Calu3 (cell line): ENCODE measurements around the gene MEGF8. TPM values are rescaled to one million over a fixed set of nuclear protein-coding genes. Genes with fewer than 3 reads are reported as not detected.

ENCODE experiments used
- BruUV-seq: library from RNA; stranded (reverse); fragments of 400-500 nt; replicated peaks from 2 replicates; lab custom pipeline; 2021; lab: Mats Ljungman, UMichigan
- CTCF ChIA-PET: fragments of 300-600 bp; sonication (Branson Sonifier 250); formaldehyde crosslinking; loops from one replicate; lab custom pipeline; 2022; ENCODE audit warnings: antibody characterized with exemption; lab: Charles Lee
- DNase-seq: peaks from one replicate; pipeline ENCODE4 v3.0.0; 2022
- H3K27ac Mint-ChIP-seq: one replicate; pipeline ENCODE4 v1.8.0; 2022; ENCODE audit warnings: mixed read lengths; ENCODE audit not compliant: unreplicated experiment
- H3K27me3 Mint-ChIP-seq: one replicate; pipeline ENCODE4 v1.8.0; 2022; ENCODE audit warnings: mixed read lengths; ENCODE audit not compliant: unreplicated experiment
- H3K36me3 Mint-ChIP-seq: one replicate; pipeline ENCODE4 v1.8.0; 2022; ENCODE audit warnings: mild to moderate bottlenecking, moderate library complexity, mixed read lengths; ENCODE audit not compliant: insufficient read depth, unreplicated experiment
- H3K4me1 Mint-ChIP-seq: one replicate; pipeline ENCODE4 v1.8.0; 2022; ENCODE audit warnings: mild to moderate bottlenecking, low read depth, mixed read lengths; ENCODE audit not compliant: unreplicated experiment
- H3K4me3 Mint-ChIP-seq: one replicate; pipeline ENCODE4 v1.8.0; 2022; ENCODE audit warnings: mild to moderate bottlenecking, low read depth, moderate library complexity, mixed read lengths; ENCODE audit not compliant: unreplicated experiment
- H3K9me3 Mint-ChIP-seq: one replicate; pipeline ENCODE4 v1.8.0; 2022; ENCODE audit warnings: low read depth, mixed read lengths; ENCODE audit not compliant: unreplicated experiment
- intact Hi-C: fragments of 100-400 bp; cut with micrococcal nuclease; formaldehyde crosslinking; loops from one replicate; pipeline ENCODE4 v1.10.0; 2022; ENCODE audit not compliant: unreplicated experiment
- total RNA-seq: library from RNA; stranded (reverse); gene quantifications from 2 replicates; pipeline ENCODE4 v1.2.3, GENCODE V29; 2022
- TF ChIP-seq, protein P1 (sequence below): fragments of 200-600 bp; IDR thresholded peaks from one replicate; pipeline ENCODE4 v1.8.0; 2022; ENCODE audit warnings: antibody characterized with exemption; ENCODE audit not compliant: unreplicated experiment

Gene MEGF8
- total RNA-seq, 1 experiment from 2014 or later = 35.0 TPM

DNA sequence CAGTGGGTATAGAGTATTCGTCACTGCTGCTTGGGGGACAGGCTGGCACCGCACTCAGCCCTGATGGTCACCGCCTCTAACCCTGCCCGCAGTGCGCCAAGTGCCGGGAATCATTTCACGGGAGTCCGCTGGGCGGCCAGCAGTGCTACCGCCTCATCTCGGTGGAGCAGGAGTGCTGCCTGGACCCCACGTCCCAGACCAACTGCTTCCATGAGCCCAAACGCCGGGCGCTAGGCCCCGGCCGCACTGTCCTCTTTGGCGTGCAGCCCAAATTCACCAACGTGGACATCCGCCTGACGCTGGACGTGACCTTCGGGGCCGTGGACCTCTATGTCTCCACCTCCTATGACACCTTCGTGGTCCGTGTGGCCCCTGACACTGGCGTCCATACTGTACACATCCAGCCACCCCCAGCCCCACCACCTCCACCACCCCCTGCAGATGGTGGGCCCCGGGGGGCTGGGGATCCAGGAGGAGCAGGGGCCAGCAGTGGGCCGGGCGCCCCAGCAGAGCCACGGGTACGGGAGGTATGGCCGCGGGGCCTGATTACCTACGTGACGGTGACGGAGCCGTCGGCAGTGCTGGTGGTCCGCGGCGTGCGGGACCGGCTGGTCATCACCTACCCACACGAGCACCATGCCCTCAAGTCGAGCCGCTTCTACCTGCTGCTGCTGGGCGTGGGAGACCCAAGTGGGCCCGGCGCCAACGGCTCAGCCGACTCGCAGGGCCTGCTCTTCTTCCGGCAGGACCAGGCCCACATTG lies 50.2 kb downstream of the MEGF8 start:
- Mint-ChIP-seq H3K4me3 (no peak overlapping the region), H3K9me3 (no peaks in the 10 kb centered on the region)

DNA sequence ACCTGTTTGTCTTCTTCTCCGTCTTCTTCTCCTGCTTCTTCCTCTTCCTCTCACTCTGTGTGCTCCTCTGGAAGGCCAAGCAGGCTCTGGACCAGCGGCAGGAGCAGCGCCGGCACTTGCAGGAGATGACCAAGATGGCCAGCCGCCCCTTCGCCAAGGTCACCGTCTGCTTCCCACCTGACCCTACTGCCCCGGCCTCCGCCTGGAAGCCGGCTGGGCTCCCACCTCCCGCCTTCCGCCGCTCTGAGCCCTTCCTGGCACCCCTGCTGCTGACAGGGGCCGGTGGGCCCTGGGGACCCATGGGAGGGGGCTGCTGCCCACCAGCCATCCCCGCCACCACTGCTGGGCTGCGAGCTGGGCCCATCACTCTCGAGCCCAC lies 50.7 kb downstream of the MEGF8 start:
- TF ChIP-seq, protein P1, sequence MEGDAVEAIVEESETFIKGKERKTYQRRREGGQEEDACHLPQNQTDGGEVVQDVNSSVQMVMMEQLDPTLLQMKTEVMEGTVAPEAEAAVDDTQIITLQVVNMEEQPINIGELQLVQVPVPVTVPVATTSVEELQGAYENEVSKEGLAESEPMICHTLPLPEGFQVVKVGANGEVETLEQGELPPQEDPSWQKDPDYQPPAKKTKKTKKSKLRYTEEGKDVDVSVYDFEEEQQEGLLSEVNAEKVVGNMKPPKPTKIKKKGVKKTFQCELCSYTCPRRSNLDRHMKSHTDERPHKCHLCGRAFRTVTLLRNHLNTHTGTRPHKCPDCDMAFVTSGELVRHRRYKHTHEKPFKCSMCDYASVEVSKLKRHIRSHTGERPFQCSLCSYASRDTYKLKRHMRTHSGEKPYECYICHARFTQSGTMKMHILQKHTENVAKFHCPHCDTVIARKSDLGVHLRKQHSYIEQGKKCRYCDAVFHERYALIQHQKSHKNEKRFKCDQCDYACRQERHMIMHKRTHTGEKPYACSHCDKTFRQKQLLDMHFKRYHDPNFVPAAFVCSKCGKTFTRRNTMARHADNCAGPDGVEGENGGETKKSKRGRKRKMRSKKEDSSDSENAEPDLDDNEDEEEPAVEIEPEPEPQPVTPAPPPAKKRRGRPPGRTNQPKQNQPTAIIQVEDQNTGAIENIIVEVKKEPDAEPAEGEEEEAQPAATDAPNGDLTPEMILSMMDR = no peak
- Mint-ChIP-seq H3K27ac (no peak overlapping the region), H3K36me3 (peaks cover 11% of the 10 kb centered on the region), H3K4me3 (no peak overlapping the region), H3K9me3 (no peaks in the 10 kb centered on the region), H3K27me3 (peaks cover 26% of the 10 kb centered on the region), H3K4me1 (no peaks in the 10 kb centered on the region)
- no TSS peak for BruUV-seq
- intact Hi-C loops = no loop called here
- CTCF ChIA-PET = no interaction called here
- DNase-seq = no peak

More for the DNA sequence above, 50.2 kb downstream of the MEGF8 start:
- intact Hi-C loops = no loop called here
- Mint-ChIP-seq H3K27me3 (peaks cover 24% of the 10 kb centered on the region), H3K36me3 (peaks cover 13% of the 10 kb centered on the region), H3K27ac (no peak overlapping the region), H3K4me1 (no peaks in the 10 kb centered on the region)
- BruUV-seq = no TSS peak
- TF ChIP-seq, protein P1 = no peak
- CTCF ChIA-PET = no interaction called here
- DNase-seq = no peak

DNA sequence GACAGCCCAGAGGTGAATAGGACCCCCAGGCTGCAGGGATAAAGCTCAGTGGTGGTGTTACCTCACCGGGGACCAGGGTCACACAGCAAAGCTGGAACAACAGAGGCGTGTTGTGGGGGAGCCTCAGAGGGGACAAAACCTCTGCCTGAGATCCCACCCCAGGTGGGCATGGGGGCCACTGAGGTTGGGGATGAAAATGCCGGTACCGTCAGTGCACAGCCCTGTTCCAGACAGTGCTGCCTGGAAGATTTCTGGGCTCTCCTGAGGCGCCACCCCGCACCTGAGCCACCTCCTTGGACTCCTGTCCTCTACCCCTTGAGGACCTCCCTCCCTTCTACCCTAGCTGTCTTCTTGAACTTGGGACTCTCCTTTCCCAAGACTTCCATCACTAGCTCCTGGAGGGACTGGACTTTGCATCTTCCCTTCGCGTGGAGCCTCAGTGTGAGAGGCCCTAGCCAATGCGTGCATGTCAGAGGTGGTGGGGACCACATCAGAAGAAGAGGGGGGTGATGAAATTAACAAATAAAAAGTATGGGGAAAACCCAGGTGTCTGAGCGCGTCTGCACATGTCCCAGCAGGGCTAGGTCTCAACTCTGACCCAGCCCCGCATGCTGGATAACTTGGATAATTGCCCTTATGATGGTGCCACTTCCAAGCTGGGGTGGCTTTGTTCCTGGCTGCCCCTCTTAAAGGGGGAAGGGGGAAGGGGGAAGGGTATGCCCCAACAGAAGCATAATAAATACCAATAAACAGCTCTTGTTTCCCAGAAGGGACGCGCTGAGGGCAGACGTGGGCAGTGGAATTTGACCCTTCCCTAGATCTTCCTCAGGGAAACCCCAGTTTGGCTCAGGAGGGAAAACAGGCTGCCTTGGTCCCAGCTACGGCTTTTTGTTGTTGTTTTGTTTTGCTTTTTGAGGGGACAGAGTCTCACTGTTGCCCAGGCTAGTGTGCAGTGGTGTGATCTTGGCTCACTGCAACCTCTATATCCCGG lies 53.1 kb downstream of the MEGF8 start:
- TF ChIP-seq, protein P1 = no peak
- peaks cover 6% of the 10 kb centered on the region for H3K36me3 Mint-ChIP-seq

DNA sequence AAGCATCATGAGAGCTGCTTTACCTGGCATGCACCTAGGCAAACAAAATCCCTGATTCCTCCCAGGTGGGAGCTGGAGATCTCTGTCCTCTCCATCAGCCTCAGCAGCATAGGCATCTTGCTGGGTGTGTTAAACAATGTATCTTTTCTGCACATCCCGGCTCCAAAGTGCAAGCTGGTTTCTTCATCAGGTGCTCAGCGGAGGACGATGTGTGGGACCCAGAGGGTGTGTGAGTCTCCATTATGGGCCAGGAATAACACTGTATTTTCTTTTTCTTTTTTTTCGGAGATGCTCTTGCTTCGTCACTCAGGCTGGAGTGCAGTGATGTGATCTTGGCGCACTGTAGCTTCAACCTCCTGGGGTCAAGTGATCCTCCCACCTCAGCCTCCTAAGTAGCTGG lies 54.7 kb downstream of the MEGF8 start:
- TF ChIP-seq, protein P1 = no peak
- no peak for DNase-seq
- intact Hi-C loops = no loop called here
- Mint-ChIP-seq H3K36me3 (peaks cover 6% of the 10 kb centered on the region), H3K4me1 (no peaks in the 10 kb centered on the region), H3K27ac (no peak overlapping the region), H3K27me3 (peaks cover 48% of the 10 kb centered on the region), H3K4me3 (no peak overlapping the region), H3K9me3 (no peaks in the 10 kb centered on the region)
- BruUV-seq = no TSS peak
- CTCF ChIA-PET = interaction anchor here (0.7 to 1.1 kb wide), 3 partner anchors 16 to 53 kb away, joined by 3 to 7 read pairs (median 3); no protein-coding TSS in a partner anchor

More for the DNA sequence above, 53.1 kb downstream of the MEGF8 start:
- no TSS peak for BruUV-seq
- Mint-ChIP-seq H3K4me3 (no peak overlapping the region), H3K27me3 (peaks cover 46% of the 10 kb centered on the region), H3K9me3 (no peaks in the 10 kb centered on the region), H3K4me1 (no peaks in the 10 kb centered on the region), H3K27ac (no peak overlapping the region)
- no peak for DNase-seq
- CTCF ChIA-PET = interaction anchor here (0.5 kb wide), 1 partner anchor 156 kb away, joined by 3 read pairs; no protein-coding TSS in a partner anchor
- intact Hi-C loops = no loop called here
